Panc1 (cell line): ENCODE measurements around the gene CTNNA1. TPM values are rescaled to one million over a fixed set of nuclear protein-coding genes. Genes with fewer than 3 reads are reported as not detected.

Experiments used
- ATAC-seq: fragments of 200-7000 bp; cut with Tn5 transposase; 2 replicates; pipeline ENCODE4 v1.9.1; 2020; ENCODE audit warnings: mild to moderate bottlenecking, moderate library complexity
- BruUV-seq: library from RNA; stranded (reverse); fragments of 400-500 nt; replicated peaks from 2 replicates; lab custom pipeline; 2021; lab: Mats Ljungman, UMichigan
- CTCF ChIA-PET: fragments of 300-600 bp; sonication (Branson Sonifier 250); formaldehyde crosslinking; loops from one replicate; lab custom pipeline; 2022; ENCODE audit warnings: antibody characterized with exemption; lab: Charles Lee
- POLR2A ChIA-PET: fragments of 300-600 bp; sonication (Branson Sonifier 250); formaldehyde crosslinking; loops from one replicate; lab custom pipeline; 2022; ENCODE audit warnings: antibody characterized with exemption; lab: Charles Lee
- DNase-seq: peaks from one replicate; pipeline ENCODE4 v3.0.0-alpha.2; 2010; ENCODE audit warnings: low read depth, low spot score
- H3K27ac ChIP-seq: 2 replicates; pipeline ENCODE4 v1.5.1; 2011; ENCODE audit warnings: mild to moderate bottlenecking, low read length, inconsistent platforms
- H3K27me3 ChIP-seq: fragments of 200-500 bp; sonication (Bioruptor generic); 2 replicates; pipeline ENCODE4 v1.6.0; 2014; ENCODE audit warnings: low read length, inconsistent platforms; ENCODE audit not compliant: control insufficient read depth, insufficient read depth
- H3K36me3 ChIP-seq: fragments of 200-500 bp; sonication (Bioruptor generic); 2 replicates; pipeline ENCODE4 v1.5.1; 2014; ENCODE audit warnings: inconsistent platforms, mild to moderate bottlenecking, low read length, moderate library complexity; ENCODE audit not compliant: control insufficient read depth, insufficient read depth
- H3K4me1 ChIP-seq: 2 replicates; pipeline ENCODE4 v1.5.1; 2011; ENCODE audit warnings: inconsistent platforms, mild to moderate bottlenecking, low read length, moderate library complexity; ENCODE audit not compliant: control insufficient read depth, insufficient read depth
- H3K4me3 ChIP-seq, 2 experiments: 2 replicates each; pipeline ENCODE4 v1.5.1; 2011 to 2012; ENCODE audit warnings: low read depth in 2 of 2, low read length in 2 of 2, mild to moderate bottlenecking in 2 of 2, inconsistent platforms in 1 of 2, moderate library complexity in 1 of 2
- H3K9me3 ChIP-seq: fragments of 200-500 bp; sonication (Bioruptor generic); 2 replicates; pipeline ENCODE4 v1.5.1; 2014; ENCODE audit warnings: low read depth, mild to moderate bottlenecking, inconsistent platforms, low read length, moderate library complexity; ENCODE audit not compliant: control insufficient read depth, insufficient read depth
- POLR2AphosphoS5 ChIP-seq: IDR thresholded peaks from 2 replicates; pipeline ENCODE4 v1.6.1; 2012; ENCODE audit warnings: mild to moderate bottlenecking, low read depth, low read length, moderate library complexity
- SIN3A ChIP-seq: IDR thresholded peaks from 2 replicates; pipeline ENCODE4 v1.6.1; 2012; ENCODE audit warnings: low read depth, mild to moderate bottlenecking, low read length, moderate library complexity, borderline replicate concordance; ENCODE audit not compliant: insufficient read depth
- TCF7L2 ChIP-seq: IDR thresholded peaks from 2 replicates; pipeline ENCODE4 v1.6.1; 2011; ENCODE audit warnings: mild to moderate bottlenecking, low read depth, low read length, inconsistent platforms
- in situ Hi-C: cut with HindIII; loops from 2 replicates; pipeline ENCODE4 v1.10.0; 2016; ENCODE audit warnings: low sequenced_read_pairs, low pct_unique_long_range_greater_than_20kb
- intact Hi-C: fragments of 100-400 bp; cut with micrococcal nuclease; formaldehyde crosslinking; loops from one replicate; pipeline ENCODE4 v1.10.0; 2022; ENCODE audit not compliant: unreplicated experiment
- total RNA-seq: library from RNA; stranded (reverse); gene quantifications from one replicate; pipeline ENCODE4 v1.2.1, GENCODE V29; 2021; ENCODE audit not compliant: unreplicated experiment
- TF ChIP-seq, protein P1 (sequence below), 2 experiments: IDR thresholded peaks; 2 replicates each; pipeline ENCODE4 v1.6.1; 2011 to 2012; ENCODE audit warnings: low read depth in 2 of 2, control low read depth in 1 of 2, low read length in 1 of 2, mild to moderate bottlenecking in 1 of 2, moderate library complexity in 1 of 2; ENCODE audit not compliant: insufficient read depth in 1 of 2
- TF ChIP-seq, protein P2 (sequence below): fragments of 450-650 bp; IDR thresholded peaks from 2 replicates; pipeline ENCODE4 v1.5.1; 2017; ENCODE audit warnings: mild to moderate bottlenecking

The CTNNA1 gene
- total RNA-seq, 1 experiment from 2014 or later, result 298 TPM

DNA sequence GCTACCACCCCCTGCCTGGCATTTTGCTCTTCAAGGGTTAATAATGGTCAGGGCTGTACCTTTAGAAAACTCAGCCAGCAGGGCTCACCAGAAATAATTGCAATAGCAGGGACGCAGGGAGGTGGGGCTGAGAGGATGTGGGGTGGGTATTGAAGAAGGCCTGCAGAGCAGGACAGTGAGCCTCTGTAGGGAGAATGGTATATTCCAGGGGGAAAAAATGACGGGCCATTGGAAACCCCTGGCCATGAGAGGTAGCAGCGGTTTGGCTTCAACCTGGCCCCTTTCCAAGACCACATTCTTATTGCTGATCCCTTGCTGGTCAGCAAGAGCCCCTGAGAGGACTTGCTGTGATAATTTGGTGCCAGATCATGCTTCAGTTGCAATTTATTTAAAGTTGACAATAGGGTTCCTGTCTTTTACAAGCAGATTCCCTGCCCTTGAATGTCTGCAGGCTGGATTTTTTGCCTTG lies 36.7 kb upstream of the CTNNA1 start:
- no peak overlapping the region for H3K4me3 ChIP-seq
- DNase-seq, result no peak
- intact Hi-C loops, result no loop called here

DNA sequence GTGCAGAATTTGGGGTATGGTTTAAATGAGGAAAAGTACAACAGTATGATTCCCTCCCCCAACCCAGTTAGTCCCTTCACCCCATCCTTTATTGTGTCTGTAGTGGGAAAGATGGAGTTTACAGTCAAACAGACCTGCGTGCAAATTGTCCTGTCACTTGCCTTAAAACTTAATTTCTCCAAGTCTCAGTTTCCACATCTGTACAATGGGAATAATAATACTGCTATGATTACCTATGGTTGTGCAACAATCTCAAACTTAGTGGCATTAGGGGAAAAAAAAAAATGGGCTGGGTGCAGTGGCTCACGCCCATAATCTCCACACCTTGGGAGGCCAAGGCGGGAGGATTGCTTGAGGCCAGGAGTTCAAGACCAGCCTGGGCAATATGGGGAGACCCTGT lies 35.8 kb upstream of the CTNNA1 start:
- no peaks in the 10 kb centered on the region for H3K36me3 ChIP-seq
- intact Hi-C loops, result no loop called here
- ChIA-PET POLR2A (no interaction called here), CTCF (no interaction called here)
- in situ Hi-C loops, result no loop called here
- ATAC-seq, result no peak
- H3K27me3 ChIP-seq, result no peaks in the 10 kb centered on the region
- H3K9me3 ChIP-seq, result no peaks in the 10 kb centered on the region
- no peak for DNase-seq
- no peaks in the 10 kb centered on the region for H3K4me1 ChIP-seq
- no TSS peak for BruUV-seq
- no peak overlapping the region for H3K27ac ChIP-seq
- no peak overlapping the region for H3K4me3 ChIP-seq
- TF ChIP-seq SIN3A, result no peak

More for the DNA sequence above, 36.7 kb upstream of the CTNNA1 start:
- ATAC-seq, result peak; percentile 73; the same call in 1 of the 2 replicates
- H3K4me1 ChIP-seq, result no peaks in the 10 kb centered on the region
- H3K36me3 ChIP-seq, result no peaks in the 10 kb centered on the region
- CTCF ChIA-PET, result no interaction called here
- TF ChIP-seq, protein P1, sequence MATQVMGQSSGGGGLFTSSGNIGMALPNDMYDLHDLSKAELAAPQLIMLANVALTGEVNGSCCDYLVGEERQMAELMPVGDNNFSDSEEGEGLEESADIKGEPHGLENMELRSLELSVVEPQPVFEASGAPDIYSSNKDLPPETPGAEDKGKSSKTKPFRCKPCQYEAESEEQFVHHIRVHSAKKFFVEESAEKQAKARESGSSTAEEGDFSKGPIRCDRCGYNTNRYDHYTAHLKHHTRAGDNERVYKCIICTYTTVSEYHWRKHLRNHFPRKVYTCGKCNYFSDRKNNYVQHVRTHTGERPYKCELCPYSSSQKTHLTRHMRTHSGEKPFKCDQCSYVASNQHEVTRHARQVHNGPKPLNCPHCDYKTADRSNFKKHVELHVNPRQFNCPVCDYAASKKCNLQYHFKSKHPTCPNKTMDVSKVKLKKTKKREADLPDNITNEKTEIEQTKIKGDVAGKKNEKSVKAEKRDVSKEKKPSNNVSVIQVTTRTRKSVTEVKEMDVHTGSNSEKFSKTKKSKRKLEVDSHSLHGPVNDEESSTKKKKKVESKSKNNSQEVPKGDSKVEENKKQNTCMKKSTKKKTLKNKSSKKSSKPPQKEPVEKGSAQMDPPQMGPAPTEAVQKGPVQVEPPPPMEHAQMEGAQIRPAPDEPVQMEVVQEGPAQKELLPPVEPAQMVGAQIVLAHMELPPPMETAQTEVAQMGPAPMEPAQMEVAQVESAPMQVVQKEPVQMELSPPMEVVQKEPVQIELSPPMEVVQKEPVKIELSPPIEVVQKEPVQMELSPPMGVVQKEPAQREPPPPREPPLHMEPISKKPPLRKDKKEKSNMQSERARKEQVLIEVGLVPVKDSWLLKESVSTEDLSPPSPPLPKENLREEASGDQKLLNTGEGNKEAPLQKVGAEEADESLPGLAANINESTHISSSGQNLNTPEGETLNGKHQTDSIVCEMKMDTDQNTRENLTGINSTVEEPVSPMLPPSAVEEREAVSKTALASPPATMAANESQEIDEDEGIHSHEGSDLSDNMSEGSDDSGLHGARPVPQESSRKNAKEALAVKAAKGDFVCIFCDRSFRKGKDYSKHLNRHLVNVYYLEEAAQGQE (IDR thresholded peaks at IDR 0.05; ENCODE audit: insufficient read depth in 1 of 2, low read depth in 2 of 2, low read length in 1 of 2), result no peak
- TF ChIP-seq TCF7L2 (no peak), SIN3A (no peak), POLR2AphosphoS5 (no peak)
- TF ChIP-seq, protein P2, sequence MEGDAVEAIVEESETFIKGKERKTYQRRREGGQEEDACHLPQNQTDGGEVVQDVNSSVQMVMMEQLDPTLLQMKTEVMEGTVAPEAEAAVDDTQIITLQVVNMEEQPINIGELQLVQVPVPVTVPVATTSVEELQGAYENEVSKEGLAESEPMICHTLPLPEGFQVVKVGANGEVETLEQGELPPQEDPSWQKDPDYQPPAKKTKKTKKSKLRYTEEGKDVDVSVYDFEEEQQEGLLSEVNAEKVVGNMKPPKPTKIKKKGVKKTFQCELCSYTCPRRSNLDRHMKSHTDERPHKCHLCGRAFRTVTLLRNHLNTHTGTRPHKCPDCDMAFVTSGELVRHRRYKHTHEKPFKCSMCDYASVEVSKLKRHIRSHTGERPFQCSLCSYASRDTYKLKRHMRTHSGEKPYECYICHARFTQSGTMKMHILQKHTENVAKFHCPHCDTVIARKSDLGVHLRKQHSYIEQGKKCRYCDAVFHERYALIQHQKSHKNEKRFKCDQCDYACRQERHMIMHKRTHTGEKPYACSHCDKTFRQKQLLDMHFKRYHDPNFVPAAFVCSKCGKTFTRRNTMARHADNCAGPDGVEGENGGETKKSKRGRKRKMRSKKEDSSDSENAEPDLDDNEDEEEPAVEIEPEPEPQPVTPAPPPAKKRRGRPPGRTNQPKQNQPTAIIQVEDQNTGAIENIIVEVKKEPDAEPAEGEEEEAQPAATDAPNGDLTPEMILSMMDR, result no peak
- no TSS peak for BruUV-seq
- H3K27ac ChIP-seq, result no peak overlapping the region
- H3K9me3 ChIP-seq, result no peaks in the 10 kb centered on the region
- H3K27me3 ChIP-seq, result no peaks in the 10 kb centered on the region
- POLR2A ChIA-PET, result no interaction called here
- in situ Hi-C loops, result no loop called here

DNA sequence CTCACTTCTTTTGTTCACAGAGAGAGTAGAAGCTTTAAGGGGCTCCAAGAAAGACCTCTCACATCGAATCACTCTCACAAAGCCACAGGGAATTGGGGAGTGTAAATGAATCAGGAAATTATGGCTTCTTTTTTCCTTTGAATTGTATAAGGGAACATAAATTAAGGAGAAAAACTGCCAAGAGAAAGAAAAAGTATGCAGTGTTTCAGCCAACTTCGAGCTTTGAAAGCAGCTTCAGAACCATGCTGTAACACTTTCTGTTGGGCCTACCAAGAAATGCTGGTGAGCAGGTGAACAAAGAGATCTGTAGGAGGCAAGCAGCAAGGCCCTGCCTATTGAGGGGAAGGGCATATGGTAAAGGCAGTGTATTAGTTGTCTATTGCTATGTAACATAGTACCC lies 33.4 kb upstream of the CTNNA1 start:
- Histone ChIP-seq H3K27ac (no peak overlapping the region), H3K4me1 (no peaks in the 10 kb centered on the region), H3K36me3 (no peaks in the 10 kb centered on the region), H3K9me3 (no peaks in the 10 kb centered on the region), H3K27me3 (no peaks in the 10 kb centered on the region), H3K4me3 (no peak overlapping the region)
- DNase-seq (no peak), ATAC-seq (no peak)
- in situ Hi-C loops, result no loop called here
- BruUV-seq, result no TSS peak
- CTCF ChIA-PET, result no interaction called here
- TF ChIP-seq POLR2AphosphoS5 (no peak), TCF7L2 (no peak), SIN3A (no peak)
- TF ChIP-seq, protein P1 (IDR thresholded peaks at IDR 0.05; ENCODE audit: insufficient read depth in 1 of 2, low read depth in 2 of 2, low read length in 1 of 2), result no peak
- TF ChIP-seq, protein P2, result no peak
- intact Hi-C loops, result no loop called here
- POLR2A ChIA-PET, result interaction anchor here (0.7 kb wide), 1 partner anchor 14 kb away, joined by 3 read pairs; no protein-coding TSS in a partner anchor
